ENCODE results near the gene GABBR2. TPM values are rescaled to one million over a fixed set of nuclear protein-coding genes. Genes with fewer than 3 reads are reported as not detected.

Gene GABBR2
- total RNA-seq, 1 donor from 2014 or later: 0.24 TPM

DNA sequence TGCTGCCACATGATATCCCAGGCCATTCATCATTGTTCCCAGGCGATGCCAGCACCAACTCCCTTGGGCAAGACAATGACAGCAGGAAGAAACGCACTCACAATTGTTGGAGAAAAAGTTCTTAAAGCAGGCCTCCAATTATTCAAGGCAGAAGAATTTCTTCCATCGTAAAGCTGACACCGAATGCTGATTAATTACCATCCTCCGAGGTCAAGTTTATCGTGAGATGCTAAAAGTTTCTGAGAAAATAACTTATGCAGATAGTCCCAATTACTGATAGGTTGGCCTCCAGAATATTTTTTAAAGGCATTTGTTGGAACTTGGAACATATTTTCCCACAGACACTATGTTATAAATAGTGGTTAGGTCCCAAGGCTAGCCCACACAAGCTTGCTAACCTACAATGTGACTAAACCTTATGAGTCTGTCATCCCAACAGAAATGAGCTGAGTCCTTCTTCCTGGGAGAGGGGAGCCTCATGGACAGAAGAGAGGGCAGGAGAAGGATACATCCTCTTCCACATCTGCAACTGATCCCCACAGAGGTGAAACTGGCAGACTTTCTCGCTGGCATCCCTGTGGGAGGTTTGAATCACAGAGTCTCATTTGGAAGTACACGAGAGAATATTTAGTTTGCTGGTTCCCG is 250.9 kb downstream of the GABBR2 start:
- DNase-seq (no peak), ATAC-seq (no peak)
- no peaks in the 10 kb centered on the region for H3K36me3 ChIP-seq
- H3K4me3 ChIP-seq: no peak overlapping the region
- no peaks in the 10 kb centered on the region for H3K4me1 ChIP-seq
- H3K9me3 ChIP-seq: peaks cover 26% of the 10 kb centered on the region
- H3K27me3 ChIP-seq (ENCODE audit: low read depth): no peaks in the 10 kb centered on the region
- intact Hi-C loops (cut with DNase I): no loop called here
- TF ChIP-seq, protein P1, sequence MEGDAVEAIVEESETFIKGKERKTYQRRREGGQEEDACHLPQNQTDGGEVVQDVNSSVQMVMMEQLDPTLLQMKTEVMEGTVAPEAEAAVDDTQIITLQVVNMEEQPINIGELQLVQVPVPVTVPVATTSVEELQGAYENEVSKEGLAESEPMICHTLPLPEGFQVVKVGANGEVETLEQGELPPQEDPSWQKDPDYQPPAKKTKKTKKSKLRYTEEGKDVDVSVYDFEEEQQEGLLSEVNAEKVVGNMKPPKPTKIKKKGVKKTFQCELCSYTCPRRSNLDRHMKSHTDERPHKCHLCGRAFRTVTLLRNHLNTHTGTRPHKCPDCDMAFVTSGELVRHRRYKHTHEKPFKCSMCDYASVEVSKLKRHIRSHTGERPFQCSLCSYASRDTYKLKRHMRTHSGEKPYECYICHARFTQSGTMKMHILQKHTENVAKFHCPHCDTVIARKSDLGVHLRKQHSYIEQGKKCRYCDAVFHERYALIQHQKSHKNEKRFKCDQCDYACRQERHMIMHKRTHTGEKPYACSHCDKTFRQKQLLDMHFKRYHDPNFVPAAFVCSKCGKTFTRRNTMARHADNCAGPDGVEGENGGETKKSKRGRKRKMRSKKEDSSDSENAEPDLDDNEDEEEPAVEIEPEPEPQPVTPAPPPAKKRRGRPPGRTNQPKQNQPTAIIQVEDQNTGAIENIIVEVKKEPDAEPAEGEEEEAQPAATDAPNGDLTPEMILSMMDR (IDR thresholded peaks at IDR 0.05): no peak
- no peak overlapping the region for H3K27ac ChIP-seq

DNA sequence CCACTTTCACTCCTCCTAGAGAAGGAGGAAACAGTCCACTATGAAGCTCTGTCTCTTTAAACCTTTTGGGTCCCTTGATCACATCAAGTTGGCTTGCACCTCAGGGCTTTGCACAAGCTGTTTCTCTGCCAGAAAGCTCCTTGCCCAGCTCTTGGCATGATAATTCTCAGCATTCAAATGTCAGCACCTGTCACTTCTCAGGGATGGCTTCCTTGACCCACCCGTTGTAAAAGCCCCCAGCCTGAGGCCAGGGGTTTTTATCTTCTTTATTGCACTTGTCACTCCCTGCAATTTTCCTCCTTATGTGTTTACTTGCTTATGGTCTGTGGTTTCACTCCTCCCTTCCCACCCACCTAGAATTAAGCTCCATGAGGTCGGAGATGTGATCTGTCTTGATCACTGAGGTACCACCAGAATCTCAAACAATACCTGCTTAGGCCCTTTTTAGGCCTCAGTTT is 252.6 kb downstream of the GABBR2 start:
- intact Hi-C loops (cut with DNase I): no loop called here
- no peak for DNase-seq
- Histone ChIP-seq H3K27ac (no peak overlapping the region), H3K36me3 (no peaks in the 10 kb centered on the region), H3K4me3 (no peak overlapping the region), H3K27me3 (ENCODE audit: low read depth) (no peaks in the 10 kb centered on the region), H3K9me3 (peaks cover 14% of the 10 kb centered on the region), H3K4me1 (no peaks in the 10 kb centered on the region)
- no peak for ATAC-seq
- TF ChIP-seq, protein P1 (IDR thresholded peaks at IDR 0.05): no peak

DNA sequence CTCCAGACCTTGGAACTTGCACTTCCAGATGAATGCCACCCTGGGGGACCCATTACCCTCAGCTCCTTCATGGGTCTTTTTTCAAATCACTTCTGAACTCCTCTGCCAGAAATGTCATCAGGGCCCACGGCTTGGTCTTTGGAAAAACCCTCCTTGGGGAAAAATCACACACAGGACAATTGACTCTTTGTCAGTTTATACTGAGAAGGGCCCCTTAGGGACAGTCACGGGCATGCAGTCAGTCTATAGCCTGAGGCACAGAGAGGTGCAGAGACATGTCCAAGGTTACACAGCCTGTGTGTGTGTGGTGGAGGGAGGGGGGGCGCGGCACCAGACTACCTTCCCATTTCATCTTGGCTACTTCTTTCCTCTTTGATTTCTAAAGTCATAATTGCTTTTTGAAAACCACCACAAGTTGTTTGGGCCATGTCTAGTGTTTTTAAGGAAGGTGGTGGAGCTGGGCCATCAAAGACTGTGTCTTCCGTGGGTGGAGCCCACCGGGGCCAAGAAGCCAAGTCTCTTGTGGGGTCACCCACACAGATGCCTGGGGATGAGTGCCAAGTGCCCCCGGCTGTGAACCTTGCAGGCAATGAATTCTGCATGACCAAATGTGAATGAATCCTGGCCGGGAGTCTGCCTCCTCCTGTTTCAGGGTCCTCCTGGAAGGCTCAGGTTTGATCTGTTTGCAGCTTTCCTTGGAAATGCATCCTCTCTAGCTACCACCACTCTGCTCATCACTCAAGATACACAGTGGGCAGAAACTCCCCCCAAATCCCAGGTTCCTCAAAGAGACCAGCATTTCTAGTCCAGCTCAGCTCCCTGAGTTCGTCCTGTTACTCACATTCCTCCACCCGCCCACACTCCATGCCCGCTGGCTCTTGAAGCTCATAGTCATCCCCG is 253.2 kb downstream of the GABBR2 start:
- Histone ChIP-seq H3K27ac (no peak overlapping the region), H3K9me3 (peaks cover 8% of the 10 kb centered on the region), H3K4me1 (no peaks in the 10 kb centered on the region), H3K4me3 (no peak overlapping the region), H3K36me3 (no peaks in the 10 kb centered on the region), H3K27me3 (ENCODE audit: low read depth) (no peaks in the 10 kb centered on the region)
- intact Hi-C loops (cut with DNase I): no loop called here
- TF ChIP-seq, protein P1 (IDR thresholded peaks at IDR 0.05): no peak
- ATAC-seq (peak; percentile 53 to 58), DNase-seq (no peak)

DNA sequence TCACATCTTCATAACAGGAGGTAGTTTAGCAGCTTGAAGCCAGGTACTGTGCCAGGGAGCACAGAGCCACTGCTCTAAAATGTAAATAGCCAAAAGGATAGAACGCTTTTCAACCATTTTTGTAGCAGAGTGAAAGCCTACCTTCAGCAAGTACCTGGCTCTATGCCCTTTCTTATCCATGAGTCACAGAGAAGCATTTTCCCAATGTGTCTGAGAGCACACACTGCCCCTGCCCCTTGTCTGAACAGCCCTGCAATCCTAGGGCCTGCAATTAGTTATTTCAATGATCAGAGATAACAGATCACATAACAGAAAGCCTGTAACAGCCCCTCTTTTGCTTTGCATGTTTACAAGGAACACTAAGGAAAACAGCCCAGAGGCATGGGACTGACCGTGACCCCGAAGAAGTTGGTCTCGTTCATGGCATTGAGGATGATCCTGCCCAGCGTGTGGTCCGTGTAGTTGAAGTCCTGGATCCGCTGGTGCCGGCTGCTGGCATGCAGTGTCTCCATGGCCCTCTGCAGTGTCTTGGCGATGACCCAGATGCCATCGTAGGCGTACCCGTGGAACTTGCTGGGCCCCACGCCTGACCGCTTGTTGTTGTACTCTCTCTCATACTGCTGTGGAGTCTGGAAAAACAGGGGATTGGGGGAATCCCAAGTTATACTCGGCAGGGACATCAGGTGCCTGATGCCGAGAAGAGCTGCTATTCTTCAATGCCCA is 255.0 kb downstream of the GABBR2 start:
- TF ChIP-seq, protein P1 (IDR thresholded peaks at IDR 0.05): no peak
- H3K36me3 ChIP-seq: no peaks in the 10 kb centered on the region
- H3K4me1 ChIP-seq: no peaks in the 10 kb centered on the region
- H3K9me3 ChIP-seq: no peaks in the 10 kb centered on the region
- no peaks in the 10 kb centered on the region for H3K27me3 ChIP-seq (ENCODE audit: low read depth)
- ATAC-seq: no peak
- H3K27ac ChIP-seq: no peak overlapping the region
- intact Hi-C loops (cut with DNase I): no loop called here
- no peak for DNase-seq
- H3K4me3 ChIP-seq: no peak overlapping the region

DNA sequence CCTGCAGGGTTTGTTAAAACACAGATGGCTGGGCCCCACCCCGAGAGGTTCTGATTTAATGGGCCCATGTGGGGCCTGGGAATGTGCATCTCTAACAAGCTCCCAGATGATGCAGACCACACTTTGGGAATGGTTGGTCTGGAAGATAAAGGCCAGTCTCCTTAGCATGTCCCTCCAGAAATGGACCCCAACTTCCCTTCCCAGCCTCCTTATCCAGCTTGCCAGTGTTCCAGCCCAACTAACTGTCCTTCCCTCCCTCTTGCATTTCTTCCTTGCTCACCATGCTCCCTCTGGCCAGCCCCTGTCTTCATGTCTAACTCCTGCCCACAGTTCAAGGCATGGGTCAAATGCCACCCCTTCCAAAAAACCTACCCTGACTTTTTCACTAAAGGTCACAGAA is 257.2 kb downstream of the GABBR2 start:
- Histone ChIP-seq H3K4me3 (no peak overlapping the region), H3K36me3 (no peaks in the 10 kb centered on the region), H3K9me3 (no peaks in the 10 kb centered on the region), H3K27me3 (ENCODE audit: low read depth) (no peaks in the 10 kb centered on the region), H3K4me1 (no peaks in the 10 kb centered on the region), H3K27ac (no peak overlapping the region)
- intact Hi-C loops (cut with DNase I): no loop called here
- ATAC-seq (no peak), DNase-seq (no peak)
- TF ChIP-seq, protein P1 (IDR thresholded peaks at IDR 0.05): no peak

Measured in lower lobe of right lung (tissue), 2 donors.